Measurements from ENCODE around the gene LGR4. TPM values are rescaled to one million over a fixed set of nuclear protein-coding genes. Genes with fewer than 3 reads are reported as not detected.

The LGR4 gene
- polyA plus RNA-seq, 6 donors from 2014 or later: 0.54 to 2.6 (median 1.2) TPM; not detected in 1

DNA sequence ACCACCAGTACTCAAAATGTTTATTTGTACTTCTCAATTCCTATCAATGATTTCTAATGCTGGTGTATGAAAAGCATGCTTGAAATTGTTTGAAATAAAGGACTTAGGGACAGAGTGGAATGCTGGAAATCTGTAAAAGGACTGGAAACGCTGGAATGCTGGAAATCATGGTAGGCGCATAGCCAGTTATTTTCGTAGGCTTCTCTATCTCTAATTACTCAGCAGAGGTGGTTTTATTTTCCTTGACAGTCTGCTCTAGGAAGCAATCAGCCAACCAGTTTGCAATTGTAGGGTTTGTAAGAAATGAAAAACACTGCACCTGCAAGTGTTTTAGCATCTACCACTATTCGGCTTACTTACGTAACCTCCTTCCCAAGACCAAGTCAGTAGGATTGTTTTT lies 33.2 kb upstream of the LGR4 start:
- Mint-ChIP-seq H3K9me3 (peaks cover 0 to 6% (median 0%) of the 10 kb centered on the region in 7 donors), H3K4me1 (peaks cover 22 to 46% (median 25%) of the 10 kb centered on the region in 3 donors), H3K4me3 (peak overlapping the region; percentile 92 to 100 (median 99)), H3K27ac (peak overlapping the region; percentile 95 to 100 (median 98)), H3K36me3 (peaks cover 0 to 23% of the 10 kb centered on the region in 2 donors), H3K27me3 (no peaks in the 10 kb centered on the region)
- ATAC-seq (ENCODE audit: low read depth in 2 of 2) (no peak), DNase-seq (no peak)

DNA sequence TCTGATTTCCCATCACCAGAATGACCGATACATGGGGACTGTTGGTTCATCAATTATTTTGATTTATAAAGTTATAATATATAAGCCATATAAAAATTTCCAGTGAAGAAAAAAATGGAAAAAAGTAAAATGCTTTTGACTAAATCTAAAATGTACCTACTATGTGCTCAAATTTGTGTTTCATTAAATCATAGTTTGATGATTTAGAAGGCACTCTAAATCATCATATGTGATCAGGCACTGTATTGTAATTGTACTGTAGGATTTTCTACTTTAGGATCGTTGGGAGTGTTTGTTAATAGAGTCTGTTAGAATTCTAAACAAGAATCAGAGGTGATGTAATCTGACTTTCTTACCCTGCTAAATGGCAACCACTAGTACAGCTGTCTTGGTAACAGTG lies 31.6 kb upstream of the LGR4 start:
- Mint-ChIP-seq H3K27ac (no peak overlapping the region), H3K4me1 (peaks cover 23 to 45% (median 25%) of the 10 kb centered on the region in 3 donors), H3K27me3 (no peaks in the 10 kb centered on the region), H3K9me3 (peaks cover 0 to 6% (median 0%) of the 10 kb centered on the region in 7 donors), H3K4me3 (peak overlapping the region in 2 of 8 donors; percentile 17 to 100), H3K36me3 (peaks cover 0 to 14% of the 10 kb centered on the region in 2 donors)
- ATAC-seq (ENCODE audit: low read depth in 2 of 2) (no peak), DNase-seq (no peak)

DNA sequence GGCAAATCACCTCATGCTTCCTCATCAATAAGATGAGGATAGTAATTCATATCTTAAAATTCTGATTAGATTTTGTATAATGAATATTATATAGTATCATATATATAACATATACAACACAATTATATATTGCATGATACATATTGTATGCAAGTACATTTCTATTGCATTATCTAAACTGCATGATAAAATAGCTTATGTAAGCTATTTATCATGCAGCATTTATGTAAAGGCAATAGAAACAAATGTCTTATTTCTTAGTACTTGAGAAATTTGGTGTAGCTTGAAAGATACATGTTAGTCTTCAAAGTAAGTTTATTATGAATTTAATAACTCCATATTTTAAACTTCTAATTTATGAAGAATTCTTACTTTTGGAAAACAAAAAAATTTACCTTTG lies 28.5 kb upstream of the LGR4 start:
- Mint-ChIP-seq H3K27me3 (no peaks in the 10 kb centered on the region), H3K4me1 (peaks cover 8 to 23% (median 10%) of the 10 kb centered on the region in 3 donors), H3K4me3 (no peak overlapping the region), H3K9me3 (no peaks in the 10 kb centered on the region), H3K36me3 (no peaks in the 10 kb centered on the region), H3K27ac (no peak overlapping the region)
- no peak for DNase-seq
- no peak for ATAC-seq (ENCODE audit: low read depth in 2 of 2)

- no peak overlapping the region for H3K4me3 Mint-ChIP-seq
- H3K9me3 Mint-ChIP-seq: no peaks in the 10 kb centered on the region
- no peak for ATAC-seq (ENCODE audit: low read depth in 2 of 2)
- no peaks in the 10 kb centered on the region for H3K27me3 Mint-ChIP-seq
- H3K4me1 Mint-ChIP-seq: peaks cover 4 to 6% (median 5%) of the 10 kb centered on the region in 3 donors
- no peaks in the 10 kb centered on the region for H3K36me3 Mint-ChIP-seq
- H3K27ac Mint-ChIP-seq: no peak overlapping the region
- DNase-seq: no peak
Observed at GRCh38 chr11:27497911-27498310, 25.3 kb upstream of the LGR4 start.

- no peak for DNase-seq
- Mint-ChIP-seq H3K27me3 (no peaks in the 10 kb centered on the region), H3K36me3 (no peaks in the 10 kb centered on the region), H3K4me1 (peaks cover 0 to 6% (median 4%) of the 10 kb centered on the region in 3 donors), H3K4me3 (no peak overlapping the region), H3K9me3 (no peaks in the 10 kb centered on the region), H3K27ac (no peak overlapping the region)
- ATAC-seq (ENCODE audit: low read depth in 2 of 2): peak; percentile 37 to 40
Observed at GRCh38 chr11:27497284-27497866, 24.8 kb upstream of the LGR4 start.

DNA sequence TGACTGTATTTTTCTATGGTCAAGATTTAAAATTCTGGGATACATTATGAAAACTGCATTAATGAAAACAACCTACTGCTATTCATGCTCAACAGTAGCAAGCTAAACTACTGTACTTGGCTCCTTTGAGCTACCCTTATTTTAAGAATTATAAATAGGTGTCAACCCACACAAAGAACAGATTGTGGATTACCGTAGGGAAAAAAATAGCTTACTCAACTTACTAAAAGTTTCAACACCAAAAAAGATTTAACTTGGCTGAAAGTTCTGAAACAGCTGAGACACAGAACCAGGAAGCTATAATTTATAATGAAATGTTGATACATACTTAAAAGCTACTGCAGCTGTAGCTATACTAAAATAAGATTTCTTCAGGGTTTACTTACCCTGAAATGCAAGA lies 23.9 kb upstream of the LGR4 start:
- DNase-seq (no peak), ATAC-seq (ENCODE audit: low read depth in 2 of 2) (no peak)
- H3K27me3 Mint-ChIP-seq: no peaks in the 10 kb centered on the region
- no peak overlapping the region for H3K4me3 Mint-ChIP-seq
- H3K36me3 Mint-ChIP-seq: peaks cover 0 to 7% of the 10 kb centered on the region in 2 donors
- H3K9me3 Mint-ChIP-seq: no peaks in the 10 kb centered on the region
- no peak overlapping the region for H3K27ac Mint-ChIP-seq
- H3K4me1 Mint-ChIP-seq: peaks cover 0 to 4% (median 0%) of the 10 kb centered on the region in 3 donors

GRCh38 chr11:27495710-27496300 lies 23.2 kb upstream of the LGR4 start:
- H3K36me3 Mint-ChIP-seq: peaks cover 0 to 7% of the 10 kb centered on the region in 2 donors
- ATAC-seq (ENCODE audit: low read depth in 2 of 2): no peak
- H3K27me3 Mint-ChIP-seq: no peaks in the 10 kb centered on the region

DNA sequence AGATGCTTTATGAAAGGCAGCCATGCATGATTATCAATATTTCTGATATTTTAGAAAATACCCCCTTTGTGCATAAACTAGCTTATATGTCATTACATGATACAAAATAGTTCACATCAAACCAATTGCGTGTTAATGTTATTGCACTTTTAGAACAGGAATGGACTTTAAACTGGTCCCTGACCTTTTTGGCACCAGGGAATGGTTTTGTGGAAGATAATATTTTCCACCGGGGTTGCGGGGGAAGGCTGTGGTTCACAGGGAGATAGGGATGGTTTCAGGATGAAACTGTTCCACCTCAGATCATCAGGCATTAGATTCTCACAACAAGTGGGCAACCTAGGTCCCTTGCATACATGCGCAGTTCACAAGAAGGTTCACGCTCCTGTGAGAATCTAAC lies 16.5 kb upstream of the LGR4 start:
- H3K9me3 Mint-ChIP-seq: no peaks in the 10 kb centered on the region
- H3K36me3 Mint-ChIP-seq: peaks cover 0 to 7% of the 10 kb centered on the region in 2 donors
- no peaks in the 10 kb centered on the region for H3K27me3 Mint-ChIP-seq
- ATAC-seq (ENCODE audit: low read depth in 2 of 2) (no peak), DNase-seq (no peak)
- H3K4me3 Mint-ChIP-seq: no peak overlapping the region
- peaks cover 0 to 4% (median 0%) of the 10 kb centered on the region in 3 donors for H3K4me1 Mint-ChIP-seq
- H3K27ac Mint-ChIP-seq: peak overlapping the region in 1 of 6 donors; percentile 43

More at GRCh38 chr11:27495710-27496300, 23.2 kb upstream of the LGR4 start:
- peak overlapping the region in 1 of 8 donors; percentile 41 for H3K4me3 Mint-ChIP-seq
- peak overlapping the region in 1 of 6 donors; percentile 30 for H3K27ac Mint-ChIP-seq
- DNase-seq: no peak
- no peaks in the 10 kb centered on the region for H3K9me3 Mint-ChIP-seq
- H3K4me1 Mint-ChIP-seq: peaks cover 0 to 4% (median 0%) of the 10 kb centered on the region in 3 donors

DNA sequence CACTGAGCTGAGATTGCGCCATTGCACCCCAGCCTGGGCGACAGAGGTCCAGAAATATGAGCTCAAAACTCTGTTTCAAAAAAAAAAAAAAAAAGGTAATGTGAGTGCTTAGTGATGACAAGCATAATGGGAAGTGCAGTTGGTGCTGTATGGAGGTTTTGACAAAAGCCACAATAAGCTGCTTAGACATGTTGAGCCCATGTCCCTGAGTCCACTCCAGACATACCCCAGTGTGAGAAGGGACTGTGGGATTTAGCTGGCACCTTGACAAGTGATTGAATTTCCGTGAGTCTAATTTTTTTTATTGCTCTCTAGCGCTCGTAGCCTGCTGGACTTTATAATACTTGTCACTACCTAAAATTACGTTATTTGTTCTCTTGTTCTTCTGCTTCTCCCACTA lies 15.1 kb upstream of the LGR4 start:
- Mint-ChIP-seq H3K4me3 (no peak overlapping the region), H3K4me1 (peaks cover 0 to 4% (median 0%) of the 10 kb centered on the region in 3 donors), H3K27ac (peak overlapping the region in 1 of 6 donors; percentile 11), H3K27me3 (no peaks in the 10 kb centered on the region), H3K9me3 (no peaks in the 10 kb centered on the region), H3K36me3 (peaks cover 0 to 7% of the 10 kb centered on the region in 2 donors)
- ATAC-seq (ENCODE audit: low read depth in 2 of 2) (no peak), DNase-seq (no peak)

DNA sequence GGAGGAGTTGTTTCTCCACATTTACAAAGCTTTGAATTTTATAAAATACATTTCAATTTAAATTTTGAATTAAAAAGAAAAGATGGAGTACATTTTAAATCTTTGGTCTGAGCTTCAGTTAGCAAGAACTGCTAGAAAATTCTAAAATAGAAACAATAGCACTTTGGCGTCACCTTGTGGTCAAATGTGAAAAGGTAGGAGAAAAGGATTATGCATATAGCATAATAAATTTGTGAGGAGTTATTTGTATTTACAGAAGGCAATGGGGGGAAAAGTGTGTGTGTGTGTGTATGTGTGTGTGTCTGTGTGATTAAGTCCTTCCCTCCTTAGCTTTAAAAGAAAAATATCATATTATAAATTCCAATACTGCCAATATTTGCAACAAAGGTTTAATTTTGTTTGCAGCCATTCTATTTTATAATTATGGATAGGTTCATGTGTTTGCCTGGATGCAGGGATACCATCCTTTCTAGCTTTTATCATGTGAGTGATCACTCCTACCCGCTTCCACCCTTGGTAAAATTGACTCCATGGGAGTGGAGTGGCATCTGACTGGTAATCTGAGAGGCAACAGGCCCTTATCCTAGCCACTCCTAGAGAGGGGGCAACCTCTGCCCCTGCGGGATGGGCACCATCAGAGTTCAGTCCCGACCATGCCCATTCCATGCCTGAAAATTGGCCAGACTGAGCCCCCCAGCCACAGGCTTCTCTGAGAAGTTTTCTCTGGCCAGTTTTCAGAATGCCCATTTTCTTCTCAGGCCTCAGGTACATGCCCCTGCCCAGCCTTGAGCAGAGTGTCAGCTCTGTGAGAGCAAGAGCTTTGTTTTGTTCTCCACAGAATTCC lies 13.6 kb upstream of the LGR4 start:
- H3K9me3 Mint-ChIP-seq: no peaks in the 10 kb centered on the region
- peaks cover 0 to 4% (median 0%) of the 10 kb centered on the region in 3 donors for H3K4me1 Mint-ChIP-seq
- H3K27me3 Mint-ChIP-seq: no peaks in the 10 kb centered on the region
- peak overlapping the region in 1 of 6 donors; percentile 57 for H3K27ac Mint-ChIP-seq
- no peak overlapping the region for H3K4me3 Mint-ChIP-seq
- DNase-seq: peak; percentile 40
- peak; percentile 38 to 40 for ATAC-seq (ENCODE audit: low read depth in 2 of 2)
- no peaks in the 10 kb centered on the region for H3K36me3 Mint-ChIP-seq

- Mint-ChIP-seq H3K36me3 (no peaks in the 10 kb centered on the region), H3K4me1 (peaks cover 0 to 4% (median 0%) of the 10 kb centered on the region in 3 donors), H3K27me3 (no peaks in the 10 kb centered on the region), H3K27ac (peak overlapping the region in 1 of 6 donors; percentile 0), H3K9me3 (no peaks in the 10 kb centered on the region), H3K4me3 (no peak overlapping the region)
- ATAC-seq (ENCODE audit: low read depth in 2 of 2) (no peak), DNase-seq (no peak)
Observed at GRCh38 chr11:27482793-27483192, 10.2 kb upstream of the LGR4 start.

DNA sequence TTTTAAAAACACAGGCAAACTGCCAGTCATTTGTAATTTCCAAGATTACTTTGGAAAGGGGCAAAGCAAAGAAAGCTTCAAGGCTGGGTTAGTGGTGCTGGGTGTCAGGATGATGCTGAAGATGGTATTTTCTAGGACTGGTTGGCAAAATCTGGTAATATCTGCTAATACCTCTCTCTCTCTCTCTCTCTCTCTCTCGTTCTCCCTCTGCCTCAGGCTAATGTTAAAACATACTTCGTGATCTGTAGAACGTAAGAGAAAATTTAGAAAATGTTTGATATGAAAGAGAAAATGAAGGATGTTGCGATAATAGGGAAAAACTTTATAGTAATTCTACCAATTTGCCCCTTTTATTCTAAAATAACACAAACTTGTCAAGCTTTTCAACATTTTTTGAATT lies 9.4 kb upstream of the LGR4 start:
- no peaks in the 10 kb centered on the region for H3K27me3 Mint-ChIP-seq
- peaks cover 0 to 4% (median 0%) of the 10 kb centered on the region in 3 donors for H3K4me1 Mint-ChIP-seq
- no peaks in the 10 kb centered on the region for H3K36me3 Mint-ChIP-seq
- H3K9me3 Mint-ChIP-seq: no peaks in the 10 kb centered on the region
- ATAC-seq (ENCODE audit: low read depth in 2 of 2) (no peak), DNase-seq (no peak)
- peak overlapping the region in 1 of 6 donors; percentile 8 for H3K27ac Mint-ChIP-seq
- no peak overlapping the region for H3K4me3 Mint-ChIP-seq

DNA sequence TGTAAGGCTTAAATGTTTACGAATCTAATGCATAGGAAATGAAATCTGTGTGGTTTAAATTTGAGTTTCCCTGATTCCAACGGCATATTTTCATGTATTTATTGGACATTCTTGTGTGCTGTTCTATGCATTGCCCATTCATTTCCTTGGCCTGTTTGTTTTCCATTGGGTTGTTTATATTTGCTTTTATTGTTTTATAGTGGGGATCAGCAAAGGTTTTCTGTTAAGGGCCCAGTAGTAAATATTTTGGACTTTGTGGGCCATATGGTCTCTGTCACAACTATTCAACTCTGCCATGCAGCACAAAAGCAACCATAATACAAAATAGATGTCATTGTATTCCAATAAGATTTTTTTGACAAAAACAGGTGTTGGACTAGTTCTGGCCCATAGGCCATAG lies 5.2 kb upstream of the LGR4 start:
- Mint-ChIP-seq H3K36me3 (peaks cover 0 to 2% of the 10 kb centered on the region in 2 donors), H3K4me1 (peaks cover 2 to 9% (median 7%) of the 10 kb centered on the region in 3 donors), H3K4me3 (no peak overlapping the region), H3K9me3 (no peaks in the 10 kb centered on the region), H3K27ac (no peak overlapping the region), H3K27me3 (no peaks in the 10 kb centered on the region)
- DNase-seq: no peak
- ATAC-seq (ENCODE audit: low read depth in 2 of 2): no peak

Data from naive B cell (primary cell).